Measurements from ENCODE around the gene SNRNP48.

The SNRNP48 gene

GRCh38 chr6:7593229-7593628, 3.2 kb downstream of the SNRNP48 start:
- no peak for DNase-seq (ENCODE audit: low read depth in 2 of 2)

GRCh38 chr6:7594579-7595125, 4.7 kb downstream of the SNRNP48 start:
- DNase-seq (ENCODE audit: low read depth in 2 of 2): no peak

GRCh38 chr6:7604003-7604402, 14.0 kb downstream of the SNRNP48 start:
- DNase-seq (ENCODE audit: low read depth in 2 of 2): no peak

- DNase-seq (ENCODE audit: low read depth in 2 of 2): no peak
Measured at GRCh38 chr6:7604506-7604905, 14.5 kb downstream of the SNRNP48 start.

GRCh38 chr6:7615611-7616383, 25.8 kb downstream of the SNRNP48 start:
- DNase-seq (ENCODE audit: low read depth in 2 of 2): no peak

GRCh38 chr6:7617801-7618764, 28.1 kb downstream of the SNRNP48 start:
- DNase-seq (ENCODE audit: low read depth in 2 of 2): no peak

GRCh38 chr6:7621761-7622160, 31.8 kb downstream of the SNRNP48 start:
- no peak for DNase-seq (ENCODE audit: low read depth in 2 of 2)

GRCh38 chr6:7624796-7625710, 35.1 kb downstream of the SNRNP48 start:
- DNase-seq (ENCODE audit: low read depth in 2 of 2): no peak

- DNase-seq (ENCODE audit: low read depth in 2 of 2): no peak
Measured at GRCh38 chr6:7628479-7628878, 38.5 kb downstream of the SNRNP48 start.

GRCh38 chr6:7628909-7629308, 38.9 kb downstream of the SNRNP48 start:
- DNase-seq (ENCODE audit: low read depth in 2 of 2): no peak

GRCh38 chr6:7629321-7629720, 39.3 kb downstream of the SNRNP48 start:
- no peak for DNase-seq (ENCODE audit: low read depth in 2 of 2)

GRCh38 chr6:7630792-7631191, 40.8 kb downstream of the SNRNP48 start:
- no peak for DNase-seq (ENCODE audit: low read depth in 2 of 2)

- no peak for DNase-seq (ENCODE audit: low read depth in 2 of 2)
Measured at GRCh38 chr6:7631466-7631865, 41.5 kb downstream of the SNRNP48 start.

GRCh38 chr6:7632501-7633290, 42.7 kb downstream of the SNRNP48 start:
- DNase-seq (ENCODE audit: low read depth in 2 of 2): no peak

- no peak for DNase-seq (ENCODE audit: low read depth in 2 of 2)
Measured at GRCh38 chr6:7633361-7633760, 43.4 kb downstream of the SNRNP48 start.

- no peak for DNase-seq (ENCODE audit: low read depth in 2 of 2)
Measured at GRCh38 chr6:7636151-7636550, 46.2 kb downstream of the SNRNP48 start.

- no peak for DNase-seq (ENCODE audit: low read depth in 2 of 2)
Measured at GRCh38 chr6:7637533-7637932, 47.5 kb downstream of the SNRNP48 start.

- DNase-seq (ENCODE audit: low read depth in 2 of 2): no peak
Measured at GRCh38 chr6:7639427-7639826, 49.4 kb downstream of the SNRNP48 start.

GRCh38 chr6:7640016-7640415, 50.0 kb downstream of the SNRNP48 start:
- DNase-seq (ENCODE audit: low read depth in 2 of 2): no peak
